ENCODE data around the gene TFCP2. TPM values are rescaled to one million over a fixed set of nuclear protein-coding genes. Genes with fewer than 3 reads are reported as not detected.

Gene TFCP2
- total RNA-seq, 1 experiment from 2014 or later, result 27.3 TPM

DNA sequence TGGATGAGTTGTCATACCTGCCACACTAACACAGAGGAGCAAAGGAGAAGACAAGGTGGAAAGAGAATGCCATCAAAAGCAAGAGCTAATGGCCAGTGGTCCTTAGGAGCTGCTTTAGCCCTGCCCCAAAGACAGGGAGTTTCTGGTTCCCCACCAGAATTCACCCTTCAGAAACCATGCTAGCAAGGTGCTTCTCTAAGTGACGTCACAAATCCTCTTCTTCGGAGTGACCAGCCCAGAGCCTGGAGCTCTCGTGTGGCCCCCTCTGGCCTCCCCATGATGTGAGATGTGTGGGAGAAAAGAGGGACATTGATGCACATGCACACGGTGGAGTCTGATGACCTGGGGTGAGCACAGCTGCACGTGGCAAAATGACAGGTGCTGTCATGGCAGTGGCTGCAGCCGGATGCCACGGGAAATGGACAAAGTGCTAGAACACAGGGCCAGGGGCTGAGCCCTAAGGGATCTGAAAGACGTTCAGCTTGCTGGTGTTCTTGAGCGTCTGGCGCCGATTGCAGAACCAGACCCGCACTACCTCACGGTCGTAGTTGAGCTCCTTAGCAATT, 16.9 kb upstream of the TFCP2 start:
- DNase-seq, result no peak
- no peak for ATAC-seq
- no peaks in the 10 kb centered on the region for H3K79me2 ChIP-seq (ENCODE audit: low read length)
- no peak overlapping the region for H3K9ac ChIP-seq (ENCODE audit: low read length)
- H3K27ac ChIP-seq (ENCODE audit: low read length), result no peak overlapping the region
- CTCF ChIA-PET, result no interaction called here
- no peak overlapping the region for H3K4me2 ChIP-seq (ENCODE audit: low read length)
- no peaks in the 10 kb centered on the region for H3K4me1 ChIP-seq (ENCODE audit: insufficient read depth, low read length)
- no peaks in the 10 kb centered on the region for H3K9me2 ChIP-seq (replicated peaks; ENCODE audit: low read length)
- TF ChIP-seq EZH2phosphoT487 (IDR thresholded peaks at IDR 0.05; ENCODE audit: borderline replicate concordance, low read length), result no peak
- TF ChIP-seq, protein P1, sequence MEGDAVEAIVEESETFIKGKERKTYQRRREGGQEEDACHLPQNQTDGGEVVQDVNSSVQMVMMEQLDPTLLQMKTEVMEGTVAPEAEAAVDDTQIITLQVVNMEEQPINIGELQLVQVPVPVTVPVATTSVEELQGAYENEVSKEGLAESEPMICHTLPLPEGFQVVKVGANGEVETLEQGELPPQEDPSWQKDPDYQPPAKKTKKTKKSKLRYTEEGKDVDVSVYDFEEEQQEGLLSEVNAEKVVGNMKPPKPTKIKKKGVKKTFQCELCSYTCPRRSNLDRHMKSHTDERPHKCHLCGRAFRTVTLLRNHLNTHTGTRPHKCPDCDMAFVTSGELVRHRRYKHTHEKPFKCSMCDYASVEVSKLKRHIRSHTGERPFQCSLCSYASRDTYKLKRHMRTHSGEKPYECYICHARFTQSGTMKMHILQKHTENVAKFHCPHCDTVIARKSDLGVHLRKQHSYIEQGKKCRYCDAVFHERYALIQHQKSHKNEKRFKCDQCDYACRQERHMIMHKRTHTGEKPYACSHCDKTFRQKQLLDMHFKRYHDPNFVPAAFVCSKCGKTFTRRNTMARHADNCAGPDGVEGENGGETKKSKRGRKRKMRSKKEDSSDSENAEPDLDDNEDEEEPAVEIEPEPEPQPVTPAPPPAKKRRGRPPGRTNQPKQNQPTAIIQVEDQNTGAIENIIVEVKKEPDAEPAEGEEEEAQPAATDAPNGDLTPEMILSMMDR (conservative IDR thresholded peaks at IDR 0.05; ENCODE audit: low read depth, low read length), result no peak
- no peak for TF ChIP-seq EZH2 (IDR thresholded peaks at IDR 0.05; ENCODE audit: low read length, unreplicated experiment)
- no peaks in the 10 kb centered on the region for H3K9me3 ChIP-seq (ENCODE audit: low read length)
- H3K27me3 ChIP-seq (ENCODE audit: low read length), result no peaks in the 10 kb centered on the region
- H3K4me3 ChIP-seq (ENCODE audit: low read length), result no peak overlapping the region
- no peak overlapping the region for H2AFZ ChIP-seq (ENCODE audit: low read length)
- intact Hi-C loops (cut with micrococcal nuclease), result no loop called here
- no peaks in the 10 kb centered on the region for H3K36me3 ChIP-seq (ENCODE audit: low read depth, low read length)
- H3F3A ChIP-seq (ENCODE audit: low read length, unreplicated experiment), result no peaks in the 10 kb centered on the region
- no TSS peak for BruUV-seq (replicated peaks)
- no peaks in the 10 kb centered on the region for H4K20me1 ChIP-seq (ENCODE audit: low read length)
- POLR2A ChIA-PET (ENCODE audit: unreplicated experiment), result no interaction called here

DNA sequence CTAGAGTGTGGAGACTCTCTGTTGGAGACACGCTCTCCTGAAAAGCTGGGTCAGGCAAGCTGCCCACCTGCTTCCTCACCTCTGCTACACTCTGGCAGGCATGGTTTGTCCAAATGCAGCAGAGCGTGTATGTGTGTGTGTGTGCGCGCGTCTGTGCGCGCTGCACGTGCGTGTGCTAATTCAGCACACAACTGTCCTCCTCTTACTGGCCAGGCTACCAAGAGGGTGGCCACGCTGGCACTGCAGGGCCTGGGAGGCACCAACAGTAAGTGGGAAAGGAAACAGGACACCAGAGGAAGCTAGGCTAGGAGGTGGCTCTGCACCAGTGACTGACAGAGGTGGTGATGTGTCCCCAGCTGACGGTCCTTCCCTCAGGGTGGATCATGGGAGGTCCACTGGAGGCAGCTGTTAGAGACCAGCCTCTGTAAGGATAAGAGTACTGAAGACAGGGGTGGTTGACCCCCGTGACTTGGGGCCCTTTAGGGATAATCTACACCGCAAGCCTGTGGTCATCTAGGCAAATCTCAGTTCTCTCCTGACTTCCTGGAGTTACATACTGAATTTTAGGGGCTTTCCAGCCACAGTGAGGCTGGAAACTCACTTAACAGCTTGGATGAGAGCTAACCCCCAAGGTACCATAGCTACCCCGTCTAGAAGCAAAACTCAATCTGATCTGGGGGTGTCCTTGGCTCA, 15.6 kb upstream of the TFCP2 start:
- CTCF ChIA-PET, result no interaction called here
- H2AFZ ChIP-seq (ENCODE audit: low read length), result no peak overlapping the region
- H3K9ac ChIP-seq (ENCODE audit: low read length), result no peak overlapping the region
- no peaks in the 10 kb centered on the region for H3F3A ChIP-seq (ENCODE audit: low read length, unreplicated experiment)
- DNase-seq (no peak), ATAC-seq (no peak)
- intact Hi-C loops (cut with micrococcal nuclease), result no loop called here
- H3K27me3 ChIP-seq (ENCODE audit: low read length), result no peaks in the 10 kb centered on the region
- no peak overlapping the region for H3K4me3 ChIP-seq (ENCODE audit: low read length)
- TF ChIP-seq, protein P1 (conservative IDR thresholded peaks at IDR 0.05; ENCODE audit: low read depth, low read length), result no peak
- TF ChIP-seq EZH2 (IDR thresholded peaks at IDR 0.05; ENCODE audit: low read length, unreplicated experiment) (no peak), EZH2phosphoT487 (IDR thresholded peaks at IDR 0.05; ENCODE audit: borderline replicate concordance, low read length) (no peak)
- BruUV-seq (replicated peaks), result no TSS peak
- POLR2A ChIA-PET (ENCODE audit: unreplicated experiment), result no interaction called here
- H3K9me2 ChIP-seq (replicated peaks; ENCODE audit: low read length), result no peaks in the 10 kb centered on the region
- no peaks in the 10 kb centered on the region for H4K20me1 ChIP-seq (ENCODE audit: low read length)
- H3K4me2 ChIP-seq (ENCODE audit: low read length), result no peak overlapping the region
- H3K79me2 ChIP-seq (ENCODE audit: low read length), result no peaks in the 10 kb centered on the region
- no peaks in the 10 kb centered on the region for H3K9me3 ChIP-seq (ENCODE audit: low read length)
- no peaks in the 10 kb centered on the region for H3K36me3 ChIP-seq (ENCODE audit: low read depth, low read length)
- H3K27ac ChIP-seq (ENCODE audit: low read length), result no peak overlapping the region
- no peaks in the 10 kb centered on the region for H3K4me1 ChIP-seq (ENCODE audit: insufficient read depth, low read length)

DNA sequence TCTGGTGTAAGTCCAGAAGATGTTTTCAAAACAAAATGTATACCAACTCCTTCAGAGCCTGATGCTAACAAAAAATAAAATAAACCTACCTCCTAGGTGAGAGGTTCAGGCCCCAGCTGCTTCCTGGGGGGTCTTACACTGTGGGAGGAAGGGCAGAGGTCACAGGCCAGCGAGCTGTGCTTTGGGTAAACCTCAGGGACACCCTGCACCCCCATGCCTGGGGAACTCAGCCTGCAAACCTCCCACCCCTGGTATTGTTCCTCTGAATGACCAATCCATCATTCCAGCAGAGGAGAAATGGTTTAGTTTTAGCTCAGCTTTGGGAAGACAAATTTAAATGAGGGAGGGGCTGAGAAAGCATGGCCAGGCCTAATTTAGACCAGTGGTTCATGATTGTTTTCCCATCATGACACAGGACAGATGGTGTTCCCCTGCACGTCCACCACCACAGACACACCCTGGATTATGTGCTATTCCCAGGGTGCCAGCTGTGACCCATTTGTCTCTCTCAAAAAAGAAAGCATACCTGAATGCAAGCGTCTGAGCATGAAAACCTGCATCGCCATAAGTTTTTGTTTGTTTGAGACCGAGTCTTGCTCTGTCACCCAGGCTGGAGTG, 14.5 kb upstream of the TFCP2 start:
- H3F3A ChIP-seq (ENCODE audit: low read length, unreplicated experiment), result no peaks in the 10 kb centered on the region
- H3K4me3 ChIP-seq (ENCODE audit: low read length), result no peak overlapping the region
- no peak for TF ChIP-seq EZH2 (IDR thresholded peaks at IDR 0.05; ENCODE audit: low read length, unreplicated experiment)
- TF ChIP-seq, protein P1 (conservative IDR thresholded peaks at IDR 0.05; ENCODE audit: low read depth, low read length), result no peak
- TF ChIP-seq EZH2phosphoT487 (IDR thresholded peaks at IDR 0.05; ENCODE audit: borderline replicate concordance, low read length), result no peak
- H3K27ac ChIP-seq (ENCODE audit: low read length), result no peak overlapping the region
- no peaks in the 10 kb centered on the region for H4K20me1 ChIP-seq (ENCODE audit: low read length)
- H3K9ac ChIP-seq (ENCODE audit: low read length), result no peak overlapping the region
- DNase-seq (no peak), ATAC-seq (no peak)
- no peaks in the 10 kb centered on the region for H3K79me2 ChIP-seq (ENCODE audit: low read length)
- no peaks in the 10 kb centered on the region for H3K9me3 ChIP-seq (ENCODE audit: low read length)
- H3K27me3 ChIP-seq (ENCODE audit: low read length), result no peaks in the 10 kb centered on the region
- intact Hi-C loops (cut with micrococcal nuclease), result no loop called here
- no peaks in the 10 kb centered on the region for H3K9me2 ChIP-seq (replicated peaks; ENCODE audit: low read length)
- H3K4me1 ChIP-seq (ENCODE audit: insufficient read depth, low read length), result no peaks in the 10 kb centered on the region
- BruUV-seq (replicated peaks), result no TSS peak
- ChIA-PET CTCF (no interaction called here), POLR2A (ENCODE audit: unreplicated experiment) (no interaction called here)
- H3K36me3 ChIP-seq (ENCODE audit: low read depth, low read length), result no peaks in the 10 kb centered on the region
- H2AFZ ChIP-seq (ENCODE audit: low read length), result no peak overlapping the region
- no peak overlapping the region for H3K4me2 ChIP-seq (ENCODE audit: low read length)
